ENCODE data around the gene ABHD17B.
"Not testable (repeated sequence)": the region's sequence is repeated elsewhere in the genome, so short reads cannot be mapped to it uniquely, and the experiment has no call there.

The ABHD17B gene

DNA sequence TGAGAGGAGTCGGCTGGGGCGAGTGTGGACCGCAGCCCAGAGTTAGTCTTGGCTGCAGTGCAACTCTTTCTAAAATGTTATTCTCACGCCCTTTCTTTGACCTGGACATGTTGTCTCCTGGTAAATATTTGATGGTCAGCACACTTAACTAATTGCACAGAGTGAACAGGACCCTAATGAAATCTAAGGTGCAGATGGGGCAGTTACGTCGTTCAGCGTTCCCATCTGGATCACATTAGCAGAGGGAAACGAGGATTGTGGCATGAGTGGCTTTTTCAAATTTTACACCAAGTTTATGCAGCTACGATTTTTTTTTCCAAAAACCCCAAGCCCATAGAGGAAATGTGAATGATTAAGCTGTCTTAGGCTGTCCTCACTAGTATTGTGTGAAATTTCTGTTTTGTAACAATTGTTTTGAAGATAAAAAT, 929 bp upstream of the ABHD17B start:
- no peak for DNase-seq

DNA sequence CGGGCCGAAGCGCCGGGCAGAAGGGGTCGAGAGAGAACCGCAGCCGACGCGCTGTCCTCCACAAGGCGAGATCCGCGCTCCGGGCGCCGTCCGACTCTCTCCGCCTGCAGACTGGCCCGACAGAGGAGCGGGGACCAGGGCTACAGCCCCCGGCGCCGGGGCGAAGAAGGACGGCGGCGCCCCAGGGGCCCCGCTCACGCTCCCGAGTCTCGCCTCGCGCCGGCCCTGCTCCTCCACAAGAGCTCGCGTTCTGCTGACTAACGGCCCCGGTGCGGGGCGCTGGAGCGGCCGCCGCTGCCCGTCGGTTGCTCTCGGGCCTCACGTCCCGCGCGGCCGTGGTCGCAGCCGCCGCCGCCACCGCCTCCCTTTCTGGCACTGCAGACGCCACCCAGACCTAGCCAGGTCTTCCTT, 338 bp downstream of the ABHD17B start:
- no peak for DNase-seq

DNA sequence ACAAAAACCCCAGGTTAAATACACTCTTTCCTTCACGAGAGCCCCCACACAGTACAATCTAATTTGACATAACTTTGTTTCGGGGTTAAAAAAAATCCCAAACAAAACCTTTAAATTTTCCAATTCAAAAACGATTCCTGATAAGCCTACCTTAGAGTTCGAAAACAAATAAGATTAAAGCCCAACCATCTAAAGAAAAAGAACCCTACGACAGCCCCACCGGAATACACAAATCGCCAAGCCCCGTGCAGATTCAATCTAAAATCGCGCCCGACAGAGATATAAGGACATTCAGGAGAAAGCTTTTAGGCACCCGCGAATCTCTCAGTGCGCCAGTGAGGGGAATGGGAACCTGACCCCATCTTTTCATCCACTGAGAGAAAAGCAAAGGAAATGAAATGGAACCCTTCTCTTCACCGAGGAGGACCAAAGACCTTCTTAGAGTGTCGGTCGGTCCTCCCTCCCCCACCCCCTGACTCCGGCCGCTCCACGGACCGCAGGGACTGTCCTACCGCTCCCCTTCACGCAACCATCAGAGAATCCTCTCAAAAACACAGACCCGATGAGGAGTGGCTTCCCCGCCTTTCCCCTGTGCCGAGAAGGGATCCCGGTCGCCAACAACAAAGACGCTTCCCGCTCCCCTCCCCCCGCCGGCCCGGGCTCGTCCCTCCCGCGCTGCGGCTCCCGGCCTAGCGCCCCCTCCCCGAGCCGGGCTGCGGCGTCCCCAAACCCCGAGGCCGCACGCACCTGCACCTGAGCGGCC, 925 bp downstream of the ABHD17B start:
- peak; percentile 10 for DNase-seq

DNA sequence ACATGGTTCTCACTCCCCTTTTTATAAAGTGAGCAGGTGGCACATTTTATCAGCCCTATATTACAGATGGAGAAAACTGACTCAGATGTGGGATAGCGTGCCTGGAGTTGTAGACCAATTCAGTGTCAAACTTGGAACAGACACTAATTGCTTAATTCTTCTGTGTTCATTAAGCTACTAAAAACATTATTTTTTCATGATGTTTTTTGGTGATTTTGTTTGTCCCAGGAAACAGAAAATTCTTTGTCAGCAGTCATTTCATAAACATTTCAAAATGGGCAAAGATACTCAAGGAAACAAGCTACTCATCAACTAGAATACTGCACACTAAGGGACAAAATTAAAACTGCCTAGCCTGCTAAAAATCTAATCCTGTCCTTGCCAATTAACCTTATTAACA, 2.2 kb downstream of the ABHD17B start:
- DNase-seq, result no peak

DNA sequence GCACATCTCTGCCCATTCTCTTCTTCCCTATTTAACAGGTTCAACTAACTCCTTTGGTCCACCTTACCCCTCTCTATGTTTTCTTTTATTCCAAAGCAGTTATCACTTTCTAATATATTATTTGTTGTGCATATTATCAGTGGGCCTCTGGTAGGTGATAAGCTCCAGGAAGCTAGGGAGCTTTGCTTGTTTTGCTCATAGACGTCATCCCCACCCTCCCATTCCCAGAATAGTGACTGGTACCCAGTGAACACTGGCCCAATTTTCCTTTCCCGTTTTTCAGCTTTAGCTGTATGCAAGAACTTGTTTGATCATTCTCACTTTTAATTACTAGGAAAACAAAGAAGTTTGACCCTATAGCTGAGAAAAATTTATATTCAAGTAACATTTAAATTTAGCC, 6.9 kb downstream of the ABHD17B start:
- no peak for DNase-seq

DNA sequence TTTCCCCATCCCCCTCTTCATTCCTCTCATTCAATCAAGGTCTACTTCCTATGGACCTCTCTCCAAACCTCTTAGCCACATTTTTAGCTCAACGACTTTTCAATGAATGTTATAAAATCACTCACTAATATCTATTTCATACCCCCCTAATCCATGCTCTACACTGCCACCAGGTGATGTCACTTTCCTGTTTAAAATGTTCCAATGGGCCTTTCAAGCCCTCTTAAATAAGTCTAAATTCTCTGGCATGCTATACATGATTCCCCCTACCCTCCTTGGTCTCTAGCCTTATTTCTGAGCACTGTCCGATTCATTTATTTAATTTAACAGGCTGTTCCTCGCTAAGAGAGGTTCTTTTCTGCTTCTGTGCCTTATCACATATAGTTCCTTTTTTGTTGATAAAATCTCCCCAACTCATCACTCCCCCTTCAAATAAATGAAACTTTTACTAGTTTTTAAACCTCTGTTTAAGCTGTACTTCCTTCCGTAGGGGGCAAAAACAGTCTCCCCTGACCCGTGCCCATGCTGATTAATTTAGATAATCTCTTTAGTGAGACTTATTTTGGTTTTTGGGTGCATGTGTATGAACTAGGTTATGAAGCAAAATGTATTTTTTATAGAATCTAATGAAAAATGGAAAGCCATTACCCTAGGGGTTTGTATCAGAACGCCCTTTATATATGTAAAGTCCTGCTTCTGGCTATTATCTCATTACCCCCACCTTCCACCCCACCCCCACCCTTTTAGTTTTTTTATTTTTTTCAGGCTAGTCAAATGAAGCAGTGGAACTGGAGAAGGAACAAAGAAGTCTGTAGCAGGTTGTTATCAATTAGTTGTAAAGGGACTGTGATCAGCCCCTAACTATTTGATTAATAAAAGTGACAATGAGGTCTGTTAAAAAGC, 9.0 kb downstream of the ABHD17B start:
- no peak for DNase-seq

DNA sequence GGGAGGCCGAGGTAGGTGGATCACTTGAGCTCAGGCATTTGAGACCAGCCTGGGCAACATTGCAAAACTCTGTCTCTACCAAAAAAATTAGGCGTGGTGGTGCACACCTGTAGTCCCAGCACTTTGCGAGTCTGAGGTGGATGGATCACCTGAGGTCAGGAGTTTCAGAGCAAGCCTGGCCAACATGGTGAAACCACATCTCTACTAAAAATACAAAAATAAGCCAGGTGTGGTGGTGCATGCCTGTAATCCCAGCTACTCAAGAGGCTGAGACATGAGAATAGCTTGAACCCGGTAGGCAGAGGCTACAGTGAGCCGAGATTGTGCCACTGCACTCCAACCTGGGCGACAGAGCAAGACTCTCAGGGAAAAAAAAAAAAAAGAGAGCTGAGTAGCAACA, 12.2 kb downstream of the ABHD17B start:
- not testable (repeated sequence) for DNase-seq

DNA sequence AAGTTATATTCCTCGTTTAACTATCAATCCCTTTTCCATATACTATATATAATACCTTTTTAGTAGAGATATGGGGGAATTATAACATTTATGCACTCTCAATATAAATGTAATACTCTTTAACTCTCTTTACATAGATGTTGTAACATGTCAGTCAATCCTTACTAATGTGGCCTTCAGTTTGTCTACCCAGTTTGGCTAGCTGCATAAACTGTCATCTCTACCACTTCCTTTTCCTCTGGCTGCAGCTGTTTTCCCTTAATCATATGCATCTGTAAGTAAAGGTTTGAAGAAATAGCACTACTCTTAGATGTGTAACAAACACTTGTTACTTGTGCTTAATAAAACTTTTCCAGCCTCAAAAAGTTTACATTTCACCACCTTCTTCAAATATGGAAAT, 13.4 kb downstream of the ABHD17B start:
- DNase-seq, result no peak

DNA sequence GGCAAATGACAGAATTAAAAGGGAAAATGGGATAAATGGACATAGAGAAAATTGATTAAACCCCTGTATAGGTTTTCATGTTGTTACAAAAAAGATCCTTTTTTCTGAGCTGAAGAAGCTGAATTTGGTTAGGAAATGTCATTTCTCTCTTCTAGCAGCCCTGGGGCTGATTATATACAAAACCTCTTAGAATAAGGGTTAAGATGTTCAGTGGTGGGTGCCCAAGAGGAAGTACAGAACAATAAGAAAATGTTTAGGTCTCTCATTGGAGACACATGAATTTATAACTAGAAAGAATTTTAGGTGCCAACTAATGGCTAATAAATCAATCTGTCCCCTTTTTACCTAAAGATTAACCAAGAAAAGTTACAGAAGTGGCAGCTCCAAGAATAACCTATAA, 14.2 kb downstream of the ABHD17B start:
- no peak for DNase-seq

DNA sequence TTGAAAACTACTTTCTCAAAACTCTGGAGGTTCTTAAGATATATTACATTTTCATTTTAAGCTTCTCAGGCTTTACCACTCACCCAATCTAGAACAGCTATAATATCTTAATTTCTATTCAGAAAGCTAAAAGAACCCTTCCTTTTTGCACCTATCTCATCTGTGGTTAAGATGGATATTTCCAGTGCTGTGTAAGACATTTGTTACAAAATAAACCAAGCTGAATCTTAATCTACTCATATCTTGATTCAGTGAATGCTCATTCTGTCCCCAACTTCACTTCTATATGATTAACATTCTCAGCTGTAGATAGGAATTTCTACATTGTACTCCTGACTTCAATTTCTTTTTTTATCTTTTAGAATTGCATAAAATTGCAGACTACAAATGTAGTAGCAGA, 15.0 kb downstream of the ABHD17B start:
- no peak for DNase-seq

DNA sequence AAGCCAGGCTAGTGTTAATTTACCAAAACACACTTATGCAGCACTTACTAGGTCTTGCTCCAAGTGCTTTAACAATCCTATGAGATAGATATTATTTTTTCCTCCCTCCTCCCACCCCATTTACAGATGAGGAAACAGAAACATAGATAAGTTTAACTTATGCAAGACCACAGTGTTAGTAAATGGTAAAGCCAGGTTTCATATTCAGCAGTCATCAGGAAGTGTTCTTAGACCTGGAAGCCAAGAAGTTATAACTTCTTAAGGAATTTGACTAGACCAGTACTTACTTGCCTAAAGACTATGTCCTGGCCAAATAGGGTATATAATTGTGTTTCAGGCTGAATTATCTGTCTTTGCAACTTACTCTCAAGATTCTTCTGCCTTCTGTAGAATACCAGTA, 15.9 kb downstream of the ABHD17B start:
- DNase-seq, result no peak

DNA sequence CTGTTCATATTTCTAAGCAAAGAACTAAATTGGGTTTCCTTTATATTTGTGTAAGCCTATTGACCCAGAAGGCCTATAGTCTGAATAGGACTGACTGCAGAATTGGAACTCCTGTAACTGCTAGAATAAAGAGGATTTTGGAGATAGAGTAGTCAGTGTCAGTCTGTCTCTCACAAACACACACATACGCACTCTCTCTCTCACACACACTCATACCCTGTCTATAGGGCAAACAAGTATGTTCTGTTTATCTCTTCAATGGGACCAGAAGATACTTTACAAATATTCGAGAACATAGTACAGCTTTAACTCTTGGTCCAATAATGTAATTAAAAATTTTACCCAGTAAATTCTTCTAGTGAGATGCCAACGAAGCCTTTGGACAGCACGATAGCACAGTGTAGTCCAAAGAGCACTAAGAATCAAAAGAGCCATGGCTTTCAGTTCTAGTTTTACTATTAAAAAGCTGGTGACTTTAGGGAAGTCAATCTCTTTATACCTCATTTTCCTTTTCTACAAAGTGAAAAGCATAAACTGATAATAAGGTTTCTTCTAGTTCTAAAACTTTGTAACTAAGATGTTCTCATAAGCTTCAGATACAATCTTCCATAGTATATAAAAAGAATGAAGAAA, 19.3 kb downstream of the ABHD17B start:
- DNase-seq, result no peak

DNA sequence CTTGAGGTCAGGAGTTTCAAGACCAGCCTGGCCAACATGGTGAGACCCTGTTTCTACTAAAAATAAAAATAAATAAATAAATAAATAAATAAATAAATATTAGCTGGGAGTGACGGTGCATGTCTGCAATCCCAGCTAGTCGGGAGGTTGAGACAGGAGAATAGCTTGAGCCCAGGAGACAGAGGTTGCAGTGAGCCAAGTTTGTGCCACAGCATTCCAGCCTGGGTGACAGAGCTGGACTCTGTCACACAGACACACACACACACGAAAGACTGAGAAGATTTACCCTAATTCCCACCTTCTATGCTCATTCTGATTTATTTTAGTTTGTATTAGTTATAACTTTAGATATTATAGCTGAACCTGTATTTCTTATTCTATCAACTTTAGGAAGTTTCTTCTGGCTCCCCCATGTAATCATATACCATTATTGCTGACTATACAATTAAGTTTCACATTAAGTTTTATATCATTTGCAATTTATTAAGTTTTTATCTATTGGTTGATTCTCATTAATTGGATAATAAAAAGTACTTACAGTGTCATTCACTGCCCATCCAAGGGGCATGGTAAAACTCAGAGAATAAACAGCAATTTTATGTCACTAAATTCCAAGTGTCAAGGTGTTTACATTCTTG, 20.8 kb downstream of the ABHD17B start:
- DNase-seq, result no peak

DNA sequence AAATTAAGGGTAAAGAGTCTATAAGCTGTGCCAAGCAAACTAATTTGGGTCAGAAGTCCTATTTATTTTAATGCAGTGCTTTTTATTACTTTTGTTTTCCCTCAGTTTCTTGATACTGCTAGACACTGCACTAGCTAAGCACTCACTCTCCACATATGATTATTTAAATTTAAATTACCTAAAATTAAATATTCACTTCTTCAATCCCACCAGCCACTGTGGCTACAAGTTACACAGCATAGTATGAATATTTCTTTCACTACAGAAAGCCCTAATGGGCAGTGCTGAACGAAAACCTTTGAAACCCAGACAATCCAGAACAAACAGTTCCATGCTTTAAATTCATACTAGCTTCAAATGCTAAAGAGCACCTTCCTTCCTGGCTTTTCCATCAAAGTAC, 23.6 kb downstream of the ABHD17B start:
- no peak for DNase-seq

DNA sequence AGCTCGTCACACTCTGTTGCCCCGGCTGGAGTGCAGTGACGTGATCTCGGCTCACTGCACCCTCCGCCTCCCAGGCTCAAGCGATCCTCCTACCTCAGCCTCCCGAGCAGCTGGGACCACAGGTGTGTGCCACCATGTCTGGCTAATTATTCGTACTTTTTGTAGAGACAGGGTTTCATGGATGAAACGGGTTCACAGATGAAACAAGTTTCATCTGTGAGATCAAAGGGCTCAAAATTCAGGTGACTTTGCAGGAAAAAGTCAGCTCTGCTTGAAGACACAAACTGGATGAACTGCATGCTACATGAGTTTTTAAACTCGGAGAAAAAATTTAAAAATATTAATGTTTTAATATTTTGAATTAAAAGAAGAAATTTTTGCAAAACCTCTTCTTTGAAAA, 24.5 kb downstream of the ABHD17B start:
- no peak for DNase-seq

DNA sequence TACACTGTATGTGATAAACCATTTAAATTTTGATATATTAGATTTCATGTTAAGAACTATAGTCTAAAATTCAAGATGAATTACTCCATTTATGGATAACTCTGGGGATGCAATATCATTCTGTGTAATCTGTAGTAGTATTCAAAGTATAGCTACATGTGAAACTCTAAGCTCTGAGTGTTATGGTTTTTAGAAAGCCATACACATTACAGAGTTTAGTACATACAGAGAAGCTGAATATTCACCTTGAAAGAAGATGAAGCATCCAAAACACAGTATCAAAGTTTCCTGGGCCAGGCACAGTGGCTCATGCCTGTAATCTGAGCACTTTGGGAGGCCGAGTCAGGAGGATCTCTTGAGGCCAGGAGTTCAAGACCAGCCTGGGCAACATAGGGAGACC, 25.0 kb downstream of the ABHD17B start:
- DNase-seq, result no peak

DNA sequence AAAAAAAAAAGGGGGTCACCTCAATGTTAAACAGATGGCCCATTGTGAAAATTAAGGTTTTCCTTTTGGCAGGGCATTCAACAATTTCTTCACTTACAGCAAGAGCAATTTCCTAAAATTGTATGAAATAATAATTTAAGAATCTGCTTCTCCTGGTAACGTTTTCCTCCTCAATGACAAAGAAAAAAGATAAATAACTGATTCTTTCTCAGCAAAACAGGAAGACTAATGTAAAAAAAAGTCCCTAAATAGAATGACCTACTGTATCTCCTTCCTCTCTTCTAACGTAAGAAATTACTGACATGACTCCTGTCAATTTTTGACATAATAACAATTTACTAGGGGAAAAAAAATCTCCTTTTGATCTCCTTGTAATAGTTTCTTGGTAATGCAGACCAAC, 25.5 kb downstream of the ABHD17B start:
- DNase-seq, result no peak

DNA sequence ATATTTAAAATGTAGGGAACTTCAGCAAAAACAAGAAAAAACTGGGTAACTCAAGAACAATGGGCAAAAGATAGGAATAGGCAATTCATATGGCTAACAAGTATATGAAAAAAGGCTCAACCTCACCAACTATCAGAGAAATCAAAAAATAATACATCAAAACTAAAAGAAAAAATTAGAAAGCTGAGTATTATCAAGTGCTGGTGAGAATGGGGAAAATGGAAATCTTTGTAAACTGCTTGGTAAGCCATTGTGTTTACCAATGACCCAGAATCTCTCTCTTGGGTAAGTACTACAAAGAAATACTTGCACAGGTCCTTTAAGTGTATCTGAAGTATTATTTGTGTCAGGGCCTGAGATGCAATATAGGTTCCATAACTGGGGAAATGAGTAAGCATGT, 27.0 kb downstream of the ABHD17B start:
- no peak for DNase-seq

DNA sequence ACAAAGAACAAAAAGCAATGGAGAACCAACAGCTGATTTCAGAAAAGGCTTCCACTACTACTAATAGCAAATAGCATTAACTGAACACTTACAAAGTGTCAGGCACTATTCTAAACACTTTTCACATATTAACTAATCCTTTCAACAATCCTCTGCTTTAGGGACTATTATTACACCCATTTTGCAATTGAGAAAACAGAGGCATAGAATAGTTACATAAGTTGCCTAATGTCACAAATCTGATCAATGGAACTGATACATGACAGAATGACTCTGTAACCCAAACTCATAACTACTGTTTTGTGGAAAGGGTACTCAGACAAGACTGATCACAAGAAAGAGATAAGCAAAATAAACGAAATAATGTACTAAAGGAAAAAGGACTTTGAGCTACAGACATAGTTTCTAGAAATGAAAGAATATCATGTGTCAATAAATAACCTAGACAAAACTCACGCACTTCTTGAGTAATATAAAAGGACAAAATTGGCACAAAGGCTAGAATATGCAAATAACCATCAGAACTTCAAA, 31.3 kb downstream of the ABHD17B start:
- DNase-seq, result no peak

DNA sequence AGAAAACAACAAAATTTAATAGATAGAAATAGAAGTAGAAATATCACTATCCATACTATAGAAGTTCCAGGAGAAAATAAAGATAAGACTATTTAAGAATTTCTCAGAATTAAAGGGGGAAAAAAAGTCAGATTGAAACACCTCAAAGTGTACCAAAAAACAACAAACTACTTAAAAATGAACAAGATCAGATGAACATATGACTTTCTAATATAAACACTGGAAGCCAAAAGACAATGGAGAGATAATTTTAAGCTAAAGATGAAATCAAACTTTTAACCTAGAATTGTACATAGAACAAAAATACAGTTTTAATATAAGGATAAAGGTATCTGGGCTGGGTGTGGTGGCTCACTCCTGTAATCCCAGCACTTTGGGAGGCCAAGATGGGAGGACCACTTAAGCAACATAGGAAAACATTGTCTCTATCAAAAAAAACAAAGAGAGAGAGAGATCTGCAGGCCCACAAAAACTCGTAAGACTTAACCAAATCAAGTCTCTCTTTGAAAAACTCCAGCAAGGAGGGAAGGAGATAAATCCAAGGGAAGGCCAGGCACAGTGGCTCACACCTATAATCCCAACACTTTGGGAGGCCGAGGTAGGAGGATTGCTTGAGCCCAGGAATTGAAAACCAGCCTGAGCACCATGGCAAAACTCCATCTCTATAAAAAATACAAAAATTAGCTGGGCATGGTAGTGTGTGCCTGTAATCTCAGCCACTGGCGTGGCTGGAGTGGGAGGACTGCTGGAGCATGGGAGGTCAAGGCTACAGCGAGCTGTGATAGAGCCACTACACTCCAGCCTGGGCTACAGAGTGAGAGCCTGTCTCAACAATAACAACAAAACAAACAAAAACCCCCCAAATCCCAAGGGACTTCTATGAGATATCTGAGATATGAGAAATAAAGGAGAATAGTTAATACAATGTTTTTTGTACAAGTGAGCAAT, 32.4 kb downstream of the ABHD17B start:
- DNase-seq, result no peak

DNA sequence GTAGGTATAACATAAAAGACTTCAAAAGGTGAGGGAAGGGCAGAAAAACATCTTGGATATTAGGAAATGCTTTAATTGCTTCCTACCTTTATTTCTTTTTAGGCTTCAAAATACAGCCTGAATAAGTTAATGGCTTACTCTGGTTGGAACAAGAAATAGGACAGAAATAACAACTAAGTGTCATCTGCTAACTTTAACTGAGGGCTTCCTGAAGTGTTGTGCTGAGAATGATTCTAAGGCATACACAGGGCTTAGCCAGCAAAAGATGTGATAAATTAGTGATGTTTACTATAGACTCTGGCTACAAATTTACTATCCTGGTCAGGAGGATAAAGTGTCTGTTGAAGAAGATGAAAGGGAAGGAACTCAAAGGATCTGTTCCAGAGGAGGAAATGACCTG, 34.2 kb downstream of the ABHD17B start:
- DNase-seq, result no peak

DNA sequence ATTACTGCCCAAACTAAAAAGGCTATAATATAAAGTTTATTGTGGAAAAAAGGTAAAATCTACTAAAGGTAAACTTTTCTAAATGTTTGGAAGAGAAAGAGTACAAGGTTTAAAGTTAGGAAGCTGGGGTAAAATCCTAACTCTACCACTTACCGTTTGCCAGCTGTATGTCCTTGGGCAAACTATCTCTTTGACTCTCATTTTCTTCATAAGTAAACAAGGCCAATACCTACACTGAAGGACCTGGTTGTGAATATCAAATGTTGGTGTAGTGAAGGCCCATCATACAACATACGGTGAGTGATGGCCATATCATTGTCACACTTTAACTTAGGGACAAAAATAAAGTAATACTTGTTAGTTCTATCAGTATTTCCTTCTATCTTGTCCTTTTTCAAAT, 34.9 kb downstream of the ABHD17B start:
- DNase-seq, result no peak

Data from activated CD4-positive, alpha-beta T cell treated with anti-CD3 and anti-CD28 coated beads, Interleukin-2, amount 50 U/mL, for 1 hour (primary cell).